HepG2 (cell line): ENCODE results near the gene PRKAG1. TPM values are rescaled to one million over a fixed set of nuclear protein-coding genes. Genes with fewer than 3 reads are reported as not detected.

ENCODE experiments used
- EED ChIP-seq: sonication (generic); formaldehyde crosslinking; IDR thresholded peaks from 2 replicates; pipeline ENCODE4 v1.5.0; 2020; ENCODE audit warnings: mild to moderate bottlenecking, missing genetic modification reagents
- HNRNPL ChIP-seq: fragments of 200-400 bp; formaldehyde crosslinking; IDR thresholded peaks from 2 replicates; pipeline ENCODE4 v1.6.1; 2017; ENCODE audit warnings: mild to moderate bottlenecking, low read depth, low read length
- HNRNPLL ChIP-seq: fragments of 200-400 bp; formaldehyde crosslinking; IDR thresholded peaks from 2 replicates; pipeline ENCODE4 v1.6.1; 2017; ENCODE audit warnings: mild to moderate bottlenecking, low read depth, low read length; ENCODE audit not compliant: poor library complexity, severe bottlenecking
- KDM1A ChIP-seq: IDR thresholded peaks from 2 replicates; pipeline ENCODE4 v1.6.1; 2016; ENCODE audit warnings: missing compliant biosample characterization
- NFYB ChIP-seq: sonication (generic); formaldehyde crosslinking; IDR thresholded peaks from 2 replicates; pipeline ENCODE4 v1.4.0; 2020; ENCODE audit warnings: missing genetic modification reagents
- PLRG1 ChIP-seq: fragments of 450-650 bp; conservative IDR thresholded peaks from 2 replicates; pipeline ENCODE4 v1.6.1; 2016
- SMAD3 ChIP-seq: sonication (generic); formaldehyde crosslinking; IDR thresholded peaks from 2 replicates; pipeline ENCODE4 v1.4.0; 2020; ENCODE audit warnings: missing genetic modification reagents
- THAP11 ChIP-seq: IDR thresholded peaks from 2 replicates; pipeline ENCODE4 v1.6.1; 2016; ENCODE audit warnings: missing biosample characterization, missing genetic modification reagents
- ZC3H13 ChIP-seq: sonication (generic); formaldehyde crosslinking; IDR thresholded peaks from 2 replicates; pipeline ENCODE4 v1.8.1; 2023; ENCODE audit warnings: mild to moderate bottlenecking, missing genetic modification reagents, moderate library complexity
- polyA plus RNA-seq, 8 experiments: library from polyadenylated mRNA; depleted of rRNA in 3 of 8; stranded (reverse) in 7 of 8; unstranded in 1 of 8; fragments of >200 nt; fragmentation: Illumina TruSeq in 4 of 8; extraction: Trizol in 4 of 8; gene quantifications; 2 replicates each; pipeline versions ENCODE4 v1.2.1 to v1.2.3, GENCODE V29; 2011 to 2016; ENCODE audit warnings: low read depth in 4 of 8, missing spikeins in 1 of 8, mixed read lengths in 1 of 8; ENCODE audit not compliant: insufficient read depth in 1 of 8
- total RNA-seq, 5 experiments: library from RNA; depleted of rRNA; stranded (reverse); fragments of >200 nt; fragmentation: Illumina TruSeq; extraction: Trizol; gene quantifications; 2 replicates each; pipeline ENCODE4 v1.2.3, GENCODE V29; 2016; ENCODE audit warnings: low read depth in 1 of 5
- TF ChIP-seq, protein P1 (sequence below): sonication (generic); formaldehyde crosslinking; IDR thresholded peaks from 2 replicates; pipeline ENCODE4 v1.9.0; 2021; ENCODE audit warnings: mild to moderate bottlenecking, missing genetic modification reagents
- TF ChIP-seq, protein P2 (sequence below): sonication (generic); formaldehyde crosslinking; IDR thresholded peaks from 2 replicates; pipeline ENCODE4 v1.4.0; 2020; ENCODE audit warnings: missing genetic modification reagents; ENCODE audit errors: not compliant biosample characterization
- TF ChIP-seq, protein P3 (sequence below), 2 experiments: sonication (generic) in 1 of 2; formaldehyde crosslinking in 1 of 2; IDR thresholded peaks; 2 replicates each; pipeline versions ENCODE4 v1.6.1 to v1.9.0; 2014 to 2022; ENCODE audit warnings: antibody characterized with exemption in 1 of 2, borderline replicate concordance in 1 of 2, inconsistent platforms in 1 of 2, low read depth in 1 of 2, missing genetic modification reagents in 1 of 2
- TF ChIP-seq, protein P4 (sequence below): sonication (generic); formaldehyde crosslinking; IDR thresholded peaks from 2 replicates; pipeline ENCODE4 v1.4.0; 2020; ENCODE audit warnings: mild to moderate bottlenecking, missing genetic modification reagents, borderline replicate concordance

Gene PRKAG1
- total and polyA plus RNA-seq, 2 of the 13 experiments (the other 11 are each of a cell fraction or from before 2014, with no cell fraction given): 26.1 to 32.8 TPM

DNA sequence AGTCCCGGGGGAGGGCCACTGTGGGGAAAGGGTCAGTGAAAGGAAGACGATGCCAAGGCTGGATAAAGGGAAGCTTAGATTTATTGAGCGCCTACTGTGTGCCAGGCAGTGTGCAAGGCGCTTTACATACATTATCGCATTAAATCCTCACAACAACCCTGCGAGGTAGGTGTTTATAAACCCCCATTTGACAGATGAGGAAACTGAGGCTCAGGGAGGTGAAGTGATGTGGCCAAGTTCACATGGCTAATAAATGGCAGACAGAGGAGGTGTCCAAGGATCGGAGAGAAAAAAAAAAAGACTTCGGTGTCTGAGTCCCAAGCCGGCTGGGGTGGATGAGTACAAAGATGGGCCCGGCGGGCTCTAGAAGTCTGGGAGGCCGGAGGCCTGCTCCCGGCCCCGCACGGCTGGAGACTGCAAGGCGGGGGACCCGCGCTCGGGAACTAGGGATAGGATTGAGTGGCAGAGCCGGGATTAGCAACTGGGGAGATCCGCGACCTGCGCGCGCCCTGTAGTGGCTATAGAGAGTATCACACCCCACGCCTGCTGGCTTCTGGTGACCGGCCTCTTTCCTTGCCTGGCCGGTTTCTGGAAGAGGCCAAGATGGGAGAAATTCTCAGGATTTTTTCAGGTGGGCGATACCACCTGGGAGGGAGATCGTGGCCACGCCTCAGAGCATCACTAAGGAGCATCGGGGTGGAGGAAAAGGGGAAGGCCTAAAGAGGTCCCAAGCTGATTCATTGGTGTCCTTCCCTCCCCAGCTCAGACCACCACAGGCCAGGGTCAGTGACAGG, 23.3 kb downstream of the PRKAG1 start (continued):
- TF ChIP-seq, protein P1, sequence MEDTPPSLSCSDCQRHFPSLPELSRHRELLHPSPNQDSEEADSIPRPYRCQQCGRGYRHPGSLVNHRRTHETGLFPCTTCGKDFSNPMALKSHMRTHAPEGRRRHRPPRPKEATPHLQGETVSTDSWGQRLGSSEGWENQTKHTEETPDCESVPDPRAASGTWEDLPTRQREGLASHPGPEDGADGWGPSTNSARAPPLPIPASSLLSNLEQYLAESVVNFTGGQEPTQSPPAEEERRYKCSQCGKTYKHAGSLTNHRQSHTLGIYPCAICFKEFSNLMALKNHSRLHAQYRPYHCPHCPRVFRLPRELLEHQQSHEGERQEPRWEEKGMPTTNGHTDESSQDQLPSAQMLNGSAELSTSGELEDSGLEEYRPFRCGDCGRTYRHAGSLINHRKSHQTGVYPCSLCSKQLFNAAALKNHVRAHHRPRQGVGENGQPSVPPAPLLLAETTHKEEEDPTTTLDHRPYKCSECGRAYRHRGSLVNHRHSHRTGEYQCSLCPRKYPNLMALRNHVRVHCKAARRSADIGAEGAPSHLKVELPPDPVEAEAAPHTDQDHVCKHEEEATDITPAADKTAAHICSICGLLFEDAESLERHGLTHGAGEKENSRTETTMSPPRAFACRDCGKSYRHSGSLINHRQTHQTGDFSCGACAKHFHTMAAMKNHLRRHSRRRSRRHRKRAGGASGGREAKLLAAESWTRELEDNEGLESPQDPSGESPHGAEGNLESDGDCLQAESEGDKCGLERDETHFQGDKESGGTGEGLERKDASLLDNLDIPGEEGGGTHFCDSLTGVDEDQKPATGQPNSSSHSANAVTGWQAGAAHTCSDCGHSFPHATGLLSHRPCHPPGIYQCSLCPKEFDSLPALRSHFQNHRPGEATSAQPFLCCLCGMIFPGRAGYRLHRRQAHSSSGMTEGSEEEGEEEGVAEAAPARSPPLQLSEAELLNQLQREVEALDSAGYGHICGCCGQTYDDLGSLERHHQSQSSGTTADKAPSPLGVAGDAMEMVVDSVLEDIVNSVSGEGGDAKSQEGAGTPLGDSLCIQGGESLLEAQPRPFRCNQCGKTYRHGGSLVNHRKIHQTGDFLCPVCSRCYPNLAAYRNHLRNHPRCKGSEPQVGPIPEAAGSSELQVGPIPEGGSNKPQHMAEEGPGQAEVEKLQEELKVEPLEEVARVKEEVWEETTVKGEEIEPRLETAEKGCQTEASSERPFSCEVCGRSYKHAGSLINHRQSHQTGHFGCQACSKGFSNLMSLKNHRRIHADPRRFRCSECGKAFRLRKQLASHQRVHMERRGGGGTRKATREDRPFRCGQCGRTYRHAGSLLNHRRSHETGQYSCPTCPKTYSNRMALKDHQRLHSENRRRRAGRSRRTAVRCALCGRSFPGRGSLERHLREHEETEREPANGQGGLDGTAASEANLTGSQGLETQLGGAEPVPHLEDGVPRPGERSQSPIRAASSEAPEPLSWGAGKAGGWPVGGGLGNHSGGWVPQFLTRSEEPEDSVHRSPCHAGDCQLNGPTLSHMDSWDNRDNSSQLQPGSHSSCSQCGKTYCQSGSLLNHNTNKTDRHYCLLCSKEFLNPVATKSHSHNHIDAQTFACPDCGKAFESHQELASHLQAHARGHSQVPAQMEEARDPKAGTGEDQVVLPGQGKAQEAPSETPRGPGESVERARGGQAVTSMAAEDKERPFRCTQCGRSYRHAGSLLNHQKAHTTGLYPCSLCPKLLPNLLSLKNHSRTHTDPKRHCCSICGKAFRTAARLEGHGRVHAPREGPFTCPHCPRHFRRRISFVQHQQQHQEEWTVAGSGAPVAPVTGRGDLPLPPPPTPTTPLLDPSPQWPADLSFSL (CRISPR knock-in tag): no peak
- TF ChIP-seq THAP11 (CRISPR knock-in tag) (0 out of 2 replicates have a peak, but pooled peaks have one; percentile 18), NFYB (no peak), EED (no peak), HNRNPL (no peak), ZC3H13 (CRISPR knock-in tag) (no peak), PLRG1 (no peak), HNRNPLL (peak; percentile 40), SMAD3 (CRISPR knock-in tag) (no peak), KDM1A (CRISPR knock-in tag) (no peak)
- TF ChIP-seq, protein P2, sequence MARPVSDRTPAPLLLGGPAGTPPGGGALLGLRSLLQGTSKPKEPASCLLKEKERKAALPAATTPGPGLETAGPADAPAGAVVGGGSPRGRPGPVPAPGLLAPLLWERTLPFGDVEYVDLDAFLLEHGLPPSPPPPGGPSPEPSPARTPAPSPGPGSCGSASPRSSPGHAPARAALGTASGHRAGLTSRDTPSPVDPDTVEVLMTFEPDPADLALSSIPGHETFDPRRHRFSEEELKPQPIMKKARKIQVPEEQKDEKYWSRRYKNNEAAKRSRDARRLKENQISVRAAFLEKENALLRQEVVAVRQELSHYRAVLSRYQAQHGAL (CRISPR knock-in tag): no peak
- TF ChIP-seq, protein P3, sequence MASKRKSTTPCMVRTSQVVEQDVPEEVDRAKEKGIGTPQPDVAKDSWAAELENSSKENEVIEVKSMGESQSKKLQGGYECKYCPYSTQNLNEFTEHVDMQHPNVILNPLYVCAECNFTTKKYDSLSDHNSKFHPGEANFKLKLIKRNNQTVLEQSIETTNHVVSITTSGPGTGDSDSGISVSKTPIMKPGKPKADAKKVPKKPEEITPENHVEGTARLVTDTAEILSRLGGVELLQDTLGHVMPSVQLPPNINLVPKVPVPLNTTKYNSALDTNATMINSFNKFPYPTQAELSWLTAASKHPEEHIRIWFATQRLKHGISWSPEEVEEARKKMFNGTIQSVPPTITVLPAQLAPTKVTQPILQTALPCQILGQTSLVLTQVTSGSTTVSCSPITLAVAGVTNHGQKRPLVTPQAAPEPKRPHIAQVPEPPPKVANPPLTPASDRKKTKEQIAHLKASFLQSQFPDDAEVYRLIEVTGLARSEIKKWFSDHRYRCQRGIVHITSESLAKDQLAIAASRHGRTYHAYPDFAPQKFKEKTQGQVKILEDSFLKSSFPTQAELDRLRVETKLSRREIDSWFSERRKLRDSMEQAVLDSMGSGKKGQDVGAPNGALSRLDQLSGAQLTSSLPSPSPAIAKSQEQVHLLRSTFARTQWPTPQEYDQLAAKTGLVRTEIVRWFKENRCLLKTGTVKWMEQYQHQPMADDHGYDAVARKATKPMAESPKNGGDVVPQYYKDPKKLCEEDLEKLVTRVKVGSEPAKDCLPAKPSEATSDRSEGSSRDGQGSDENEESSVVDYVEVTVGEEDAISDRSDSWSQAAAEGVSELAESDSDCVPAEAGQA (IDR thresholded peaks at IDR 0.05; ENCODE audit: low read depth): no peak
- TF ChIP-seq, protein P3 (CRISPR knock-in tag; IDR thresholded peaks at IDR 0.05; ENCODE audit: borderline replicate concordance): no peak
- TF ChIP-seq, protein P4, sequence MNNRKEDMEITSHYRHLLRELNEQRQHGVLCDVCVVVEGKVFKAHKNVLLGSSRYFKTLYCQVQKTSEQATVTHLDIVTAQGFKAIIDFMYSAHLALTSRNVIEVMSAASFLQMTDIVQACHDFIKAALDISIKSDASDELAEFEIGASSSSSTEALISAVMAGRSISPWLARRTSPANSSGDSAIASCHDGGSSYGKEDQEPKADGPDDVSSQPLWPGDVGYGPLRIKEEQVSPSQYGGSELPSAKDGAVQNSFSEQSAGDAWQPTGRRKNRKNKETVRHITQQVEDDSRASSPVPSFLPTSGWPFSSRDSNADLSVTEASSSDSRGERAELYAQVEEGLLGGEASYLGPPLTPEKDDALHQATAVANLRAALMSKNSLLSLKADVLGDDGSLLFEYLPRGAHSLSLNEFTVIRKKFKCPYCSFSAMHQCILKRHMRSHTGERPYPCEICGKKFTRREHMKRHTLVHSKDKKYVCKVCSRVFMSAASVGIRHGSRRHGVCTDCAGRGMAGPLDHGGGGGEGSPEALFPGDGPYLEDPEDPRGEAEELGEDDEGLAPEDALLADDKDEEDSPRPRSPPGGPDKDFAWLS: no peak
